ENCODE measurements around the gene KCNK1.

DNA sequence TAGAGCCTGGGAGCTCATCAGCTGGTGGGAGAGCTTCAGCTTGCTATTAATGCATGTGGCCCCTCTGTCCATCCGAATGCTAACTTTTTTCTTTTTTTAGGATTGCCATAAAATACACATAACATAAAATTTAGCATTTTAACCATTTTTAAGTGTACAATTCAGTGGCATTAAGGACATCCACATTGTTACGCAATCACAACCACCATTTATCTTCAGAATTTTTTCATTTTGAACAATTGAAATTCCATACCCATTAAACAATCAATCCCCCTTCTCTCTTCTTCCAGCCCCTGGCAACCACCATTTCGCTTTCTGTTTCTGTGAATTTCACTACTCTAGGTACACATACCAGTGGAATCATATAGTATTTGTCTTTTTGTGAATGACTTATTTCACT is 4.9 kb upstream of the KCNK1 start:
- TF ChIP-seq, protein P1, sequence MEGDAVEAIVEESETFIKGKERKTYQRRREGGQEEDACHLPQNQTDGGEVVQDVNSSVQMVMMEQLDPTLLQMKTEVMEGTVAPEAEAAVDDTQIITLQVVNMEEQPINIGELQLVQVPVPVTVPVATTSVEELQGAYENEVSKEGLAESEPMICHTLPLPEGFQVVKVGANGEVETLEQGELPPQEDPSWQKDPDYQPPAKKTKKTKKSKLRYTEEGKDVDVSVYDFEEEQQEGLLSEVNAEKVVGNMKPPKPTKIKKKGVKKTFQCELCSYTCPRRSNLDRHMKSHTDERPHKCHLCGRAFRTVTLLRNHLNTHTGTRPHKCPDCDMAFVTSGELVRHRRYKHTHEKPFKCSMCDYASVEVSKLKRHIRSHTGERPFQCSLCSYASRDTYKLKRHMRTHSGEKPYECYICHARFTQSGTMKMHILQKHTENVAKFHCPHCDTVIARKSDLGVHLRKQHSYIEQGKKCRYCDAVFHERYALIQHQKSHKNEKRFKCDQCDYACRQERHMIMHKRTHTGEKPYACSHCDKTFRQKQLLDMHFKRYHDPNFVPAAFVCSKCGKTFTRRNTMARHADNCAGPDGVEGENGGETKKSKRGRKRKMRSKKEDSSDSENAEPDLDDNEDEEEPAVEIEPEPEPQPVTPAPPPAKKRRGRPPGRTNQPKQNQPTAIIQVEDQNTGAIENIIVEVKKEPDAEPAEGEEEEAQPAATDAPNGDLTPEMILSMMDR (IDR thresholded peaks at IDR 0.05): no peak
- TF ChIP-seq POLR2AphosphoS5 (IDR thresholded peaks at IDR 0.05; ENCODE audit: low read depth, low read length): no peak
- TF ChIP-seq, protein P2, sequence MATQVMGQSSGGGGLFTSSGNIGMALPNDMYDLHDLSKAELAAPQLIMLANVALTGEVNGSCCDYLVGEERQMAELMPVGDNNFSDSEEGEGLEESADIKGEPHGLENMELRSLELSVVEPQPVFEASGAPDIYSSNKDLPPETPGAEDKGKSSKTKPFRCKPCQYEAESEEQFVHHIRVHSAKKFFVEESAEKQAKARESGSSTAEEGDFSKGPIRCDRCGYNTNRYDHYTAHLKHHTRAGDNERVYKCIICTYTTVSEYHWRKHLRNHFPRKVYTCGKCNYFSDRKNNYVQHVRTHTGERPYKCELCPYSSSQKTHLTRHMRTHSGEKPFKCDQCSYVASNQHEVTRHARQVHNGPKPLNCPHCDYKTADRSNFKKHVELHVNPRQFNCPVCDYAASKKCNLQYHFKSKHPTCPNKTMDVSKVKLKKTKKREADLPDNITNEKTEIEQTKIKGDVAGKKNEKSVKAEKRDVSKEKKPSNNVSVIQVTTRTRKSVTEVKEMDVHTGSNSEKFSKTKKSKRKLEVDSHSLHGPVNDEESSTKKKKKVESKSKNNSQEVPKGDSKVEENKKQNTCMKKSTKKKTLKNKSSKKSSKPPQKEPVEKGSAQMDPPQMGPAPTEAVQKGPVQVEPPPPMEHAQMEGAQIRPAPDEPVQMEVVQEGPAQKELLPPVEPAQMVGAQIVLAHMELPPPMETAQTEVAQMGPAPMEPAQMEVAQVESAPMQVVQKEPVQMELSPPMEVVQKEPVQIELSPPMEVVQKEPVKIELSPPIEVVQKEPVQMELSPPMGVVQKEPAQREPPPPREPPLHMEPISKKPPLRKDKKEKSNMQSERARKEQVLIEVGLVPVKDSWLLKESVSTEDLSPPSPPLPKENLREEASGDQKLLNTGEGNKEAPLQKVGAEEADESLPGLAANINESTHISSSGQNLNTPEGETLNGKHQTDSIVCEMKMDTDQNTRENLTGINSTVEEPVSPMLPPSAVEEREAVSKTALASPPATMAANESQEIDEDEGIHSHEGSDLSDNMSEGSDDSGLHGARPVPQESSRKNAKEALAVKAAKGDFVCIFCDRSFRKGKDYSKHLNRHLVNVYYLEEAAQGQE (IDR thresholded peaks at IDR 0.05; ENCODE audit: insufficient read depth in 1 of 2, low read depth in 2 of 2, low read length in 1 of 2): no peak

All from Panc1 (cell line).